Tibial artery (tissue), 4 donors: ENCODE measurements around the gene C6.
"Not testable (repeated sequence)": the region's sequence is repeated elsewhere in the genome, so short reads cannot be mapped to it uniquely, and the experiment has no call there.

Experiments used
- DNase-seq, 2 donors: peaks; one replicate each; pipeline ENCODE4 v3.0.0-alpha.2; 2019
- H3K27ac ChIP-seq, 2 donors: fragments of 200-600 bp; sonication (generic) in 1 of 2; 1 replicate in 1 of 2; 2 replicates in 1 of 2; pipeline ENCODE4 v1.5.1; 2018 to 2019; ENCODE audit warnings: mild to moderate bottlenecking in 1 of 2
- H3K27me3 ChIP-seq, 2 donors: fragments of 200-600 bp; sonication (generic) in 1 of 2; one replicate each; pipeline versions ENCODE4 v1.5.1 to v1.6.0; 2016 to 2019
- H3K36me3 ChIP-seq, 3 donors: fragments of 200-600 bp; sonication (generic) in 2 of 3; one replicate each; pipeline ENCODE4 v1.5.1; 2016 to 2019; ENCODE audit warnings: mild to moderate bottlenecking in 2 of 3
- H3K4me1 ChIP-seq, 4 donors: fragments of 200-600 bp; sonication (generic) in 2 of 4; 1 replicate in 3 of 4; 2 replicates in 1 of 4; pipeline ENCODE4 v1.5.1; 2016 to 2019
- H3K4me3 ChIP-seq, 2 donors: fragments of 200-600 bp; sonication (generic) in 1 of 2; 1 replicate in 1 of 2; 2 replicates in 1 of 2; pipeline ENCODE4 v1.5.1; 2018 to 2019; ENCODE audit warnings: mild to moderate bottlenecking in 2 of 2
- H3K9me3 ChIP-seq, 3 donors: fragments of 200-600 bp; sonication (generic) in 1 of 3; one replicate each; pipeline ENCODE4 v1.5.1; 2016 to 2019
- intact Hi-C: fragments of 100-400 bp; cut with DNase I; formaldehyde crosslinking; loops from one replicate; pipeline ENCODE4 v1.15.0; 2023; ENCODE audit warnings: low total_unique reads
- TF ChIP-seq, protein P1 (sequence below), 2 experiments: fragments of 200-600 bp in 1 of 2; fragments of 450-650 bp in 1 of 2; IDR thresholded peaks; one replicate each; pipeline ENCODE4 v1.5.1; 2017 to 2019; ENCODE audit warnings: antibody characterized with exemption in 2 of 2, mild to moderate bottlenecking in 1 of 2, moderate library complexity in 1 of 2

The C6 gene

DNA sequence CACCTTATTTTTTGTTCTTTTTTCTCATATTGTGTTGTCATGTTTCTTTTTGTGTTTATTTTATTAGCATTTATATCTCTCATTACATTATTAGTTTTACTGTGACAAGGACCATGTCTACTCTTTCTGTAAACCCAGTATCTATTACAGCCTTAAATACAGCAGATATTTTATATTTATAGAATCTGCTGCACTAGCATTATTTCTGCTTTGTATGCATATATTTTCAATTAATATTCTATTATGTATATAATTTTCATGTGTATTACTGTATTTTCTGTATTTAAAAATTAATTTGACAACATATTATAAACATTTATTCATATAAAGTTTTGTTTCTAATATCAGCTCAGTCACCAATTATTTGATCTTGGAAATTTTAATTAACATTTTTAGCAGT lies 19.5 kb upstream of the C6 start:
- Histone ChIP-seq H3K27me3 (no peaks in the 10 kb centered on the region), H3K27ac (no peak overlapping the region), H3K36me3 (no peaks in the 10 kb centered on the region), H3K4me1 (no peaks in the 10 kb centered on the region), H3K9me3 (peaks cover 0 to 15% (median 6%) of the 10 kb centered on the region in 3 donors), H3K4me3 (no peak overlapping the region)
- intact Hi-C loops, result no loop called here
- TF ChIP-seq, protein P1, sequence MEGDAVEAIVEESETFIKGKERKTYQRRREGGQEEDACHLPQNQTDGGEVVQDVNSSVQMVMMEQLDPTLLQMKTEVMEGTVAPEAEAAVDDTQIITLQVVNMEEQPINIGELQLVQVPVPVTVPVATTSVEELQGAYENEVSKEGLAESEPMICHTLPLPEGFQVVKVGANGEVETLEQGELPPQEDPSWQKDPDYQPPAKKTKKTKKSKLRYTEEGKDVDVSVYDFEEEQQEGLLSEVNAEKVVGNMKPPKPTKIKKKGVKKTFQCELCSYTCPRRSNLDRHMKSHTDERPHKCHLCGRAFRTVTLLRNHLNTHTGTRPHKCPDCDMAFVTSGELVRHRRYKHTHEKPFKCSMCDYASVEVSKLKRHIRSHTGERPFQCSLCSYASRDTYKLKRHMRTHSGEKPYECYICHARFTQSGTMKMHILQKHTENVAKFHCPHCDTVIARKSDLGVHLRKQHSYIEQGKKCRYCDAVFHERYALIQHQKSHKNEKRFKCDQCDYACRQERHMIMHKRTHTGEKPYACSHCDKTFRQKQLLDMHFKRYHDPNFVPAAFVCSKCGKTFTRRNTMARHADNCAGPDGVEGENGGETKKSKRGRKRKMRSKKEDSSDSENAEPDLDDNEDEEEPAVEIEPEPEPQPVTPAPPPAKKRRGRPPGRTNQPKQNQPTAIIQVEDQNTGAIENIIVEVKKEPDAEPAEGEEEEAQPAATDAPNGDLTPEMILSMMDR (IDR thresholded peaks at IDR 0.05), result no peak
- no peak for DNase-seq

DNA sequence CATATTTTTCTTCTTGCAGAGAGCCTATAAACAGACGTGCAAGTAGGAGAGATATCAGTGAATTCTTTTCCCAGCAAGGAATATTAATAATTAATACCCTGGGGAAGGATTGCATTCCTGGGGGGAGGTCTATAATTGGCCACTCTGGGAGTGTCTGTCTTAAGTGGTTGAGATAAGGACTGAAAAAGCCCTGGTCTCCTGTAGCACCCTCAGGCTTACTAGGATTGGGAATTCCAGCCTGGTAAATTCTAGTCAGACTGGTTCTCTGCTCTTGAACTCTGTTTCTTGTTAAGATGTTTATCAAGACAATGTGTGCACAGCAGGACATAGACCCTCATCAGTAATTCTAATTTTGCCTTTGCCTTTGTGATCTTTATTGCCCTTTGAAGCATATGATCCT lies 16.9 kb upstream of the C6 start:
- H3K27ac ChIP-seq, H3K4me3 ChIP-seq, DNase-seq, intact Hi-C loops, H3K36me3 ChIP-seq, H3K4me1 ChIP-seq, H3K27me3 ChIP-seq: not testable (repeated sequence)
- H3K9me3 ChIP-seq, result peaks cover 0 to 15% (median 11%) of the 10 kb centered on the region in 3 donors

DNA sequence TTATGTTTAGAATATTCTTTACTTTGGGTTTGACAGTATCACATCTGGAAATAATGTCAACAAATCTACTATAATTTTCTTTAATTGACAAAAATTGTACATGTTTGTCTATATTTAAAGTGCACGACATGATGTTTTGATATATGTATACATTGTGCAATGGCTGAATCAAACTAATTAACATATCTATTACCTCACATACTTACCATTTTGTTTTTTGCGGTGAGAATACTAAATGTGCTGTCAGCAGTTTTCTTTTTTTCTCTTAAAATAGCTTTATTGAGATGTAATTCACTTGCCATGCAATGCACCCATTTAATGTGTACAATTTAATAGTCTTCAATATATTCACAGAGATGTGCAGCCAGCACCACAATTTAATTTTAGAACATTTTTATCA lies 10.6 kb upstream of the C6 start:
- H3K27me3 ChIP-seq, result no peaks in the 10 kb centered on the region
- no peaks in the 10 kb centered on the region for H3K36me3 ChIP-seq
- no peak overlapping the region for H3K4me3 ChIP-seq
- TF ChIP-seq, protein P1 (IDR thresholded peaks at IDR 0.05), result no peak
- intact Hi-C loops, result no loop called here
- no peak for DNase-seq
- peaks cover 0 to 13% (median 4%) of the 10 kb centered on the region in 4 donors for H3K4me1 ChIP-seq
- peaks cover 0 to 5% (median 0%) of the 10 kb centered on the region in 3 donors for H3K9me3 ChIP-seq
- no peak overlapping the region for H3K27ac ChIP-seq

DNA sequence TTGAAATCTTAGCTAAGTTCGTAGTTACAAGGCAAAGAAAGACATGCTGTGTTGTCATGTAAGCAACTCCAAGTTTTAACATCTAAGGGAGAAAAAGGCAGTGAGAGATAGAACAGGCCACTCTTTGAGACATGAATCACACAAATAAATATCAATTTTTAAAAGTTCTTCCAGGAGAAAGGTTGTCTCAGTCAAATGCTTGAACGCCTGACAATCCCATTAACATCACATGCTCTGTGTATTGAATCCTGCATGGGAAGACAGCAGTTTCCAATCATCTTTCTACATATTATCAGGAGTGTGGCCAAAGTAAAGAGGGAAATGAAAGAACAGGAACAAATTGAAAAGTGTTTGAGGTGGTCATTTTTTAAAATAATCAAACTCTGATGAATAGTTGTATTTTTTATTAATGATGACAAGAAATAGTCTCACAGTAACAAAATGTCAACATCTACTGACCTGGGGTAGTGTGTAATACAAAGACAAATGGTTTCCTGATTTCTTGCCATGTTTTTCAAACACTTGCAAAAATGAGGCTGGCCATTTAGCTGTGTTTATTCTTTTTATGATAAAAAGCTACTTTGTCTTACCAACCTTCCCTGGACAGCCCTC lies 6.4 kb upstream of the C6 start:
- no peaks in the 10 kb centered on the region for H3K9me3 ChIP-seq
- no peaks in the 10 kb centered on the region for H3K27me3 ChIP-seq
- peaks cover 0 to 17% (median 4%) of the 10 kb centered on the region in 4 donors for H3K4me1 ChIP-seq
- no peak overlapping the region for H3K4me3 ChIP-seq
- TF ChIP-seq, protein P1 (IDR thresholded peaks at IDR 0.05), result no peak
- intact Hi-C loops, result no loop called here
- H3K27ac ChIP-seq, result peak overlapping the region; percentile 40 to 42
- DNase-seq, result no peak
- H3K36me3 ChIP-seq, result no peaks in the 10 kb centered on the region

DNA sequence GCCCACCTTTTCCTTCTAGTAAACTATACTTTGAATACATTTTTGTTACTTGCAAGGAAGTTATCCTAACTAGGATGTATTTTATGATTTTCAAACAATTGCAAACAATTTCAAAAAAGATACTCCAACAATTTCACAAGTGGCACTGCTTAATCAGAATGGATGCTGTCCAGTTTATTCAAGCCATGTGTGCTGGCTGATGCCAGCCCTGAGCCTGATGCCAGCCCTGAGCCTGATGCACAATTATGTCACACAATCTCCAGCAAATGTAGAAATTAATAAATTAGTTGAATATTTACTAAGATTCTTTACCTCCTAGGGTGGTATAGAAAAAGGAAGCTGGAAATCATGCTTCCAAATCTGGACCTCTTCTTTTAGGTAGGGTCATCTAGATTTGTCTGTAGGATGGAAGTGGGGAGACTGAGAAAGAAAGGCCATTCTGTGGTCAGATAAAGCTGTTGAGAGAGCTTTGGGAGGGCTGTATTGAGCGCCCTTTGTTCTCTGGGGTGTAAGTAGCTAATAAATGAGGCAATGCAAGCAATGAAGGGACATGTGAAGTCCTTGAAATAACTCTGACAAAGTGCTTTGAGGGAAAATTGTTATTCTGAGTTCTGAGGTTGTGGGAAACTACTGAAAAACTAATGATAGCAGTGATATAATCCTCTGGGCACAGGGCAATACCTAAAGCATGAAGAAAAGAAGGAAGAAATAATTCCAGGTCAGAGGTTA lies 5.8 kb upstream of the C6 start:
- Histone ChIP-seq H3K27me3 (no peaks in the 10 kb centered on the region), H3K4me1 (peaks cover 0 to 17% (median 4%) of the 10 kb centered on the region in 4 donors)
- intact Hi-C loops, result no loop called here

DNA sequence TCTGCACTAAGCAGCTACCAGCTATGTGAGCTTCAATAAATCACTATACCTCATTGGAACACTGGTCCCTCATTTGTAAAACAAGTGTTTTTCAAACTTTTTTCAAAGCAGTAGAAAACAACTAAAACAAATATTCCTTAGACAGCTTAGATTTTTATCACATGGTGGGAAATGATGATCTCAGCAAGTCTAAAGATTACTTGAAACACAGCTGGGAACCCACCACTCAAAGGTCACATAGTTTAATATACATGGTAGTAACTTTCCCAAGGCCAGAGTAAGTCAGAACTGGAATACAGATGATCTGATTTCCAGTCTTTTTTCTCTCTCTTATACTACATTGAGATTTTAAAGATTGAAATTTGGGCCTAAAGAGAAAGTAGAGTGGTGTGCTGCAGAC lies 850 bp upstream of the C6 start:
- Histone ChIP-seq H3K4me3 (no peak overlapping the region), H3K27me3 (no peaks in the 10 kb centered on the region), H3K9me3 (no peaks in the 10 kb centered on the region), H3K4me1 (peaks cover 0 to 6% (median under 1%) of the 10 kb centered on the region in 4 donors), H3K36me3 (no peaks in the 10 kb centered on the region), H3K27ac (no peak overlapping the region)
- TF ChIP-seq, protein P1 (IDR thresholded peaks at IDR 0.05), result no peak
- no peak for DNase-seq
- intact Hi-C loops, result no loop called here

More for the DNA sequence above, 5.8 kb upstream of the C6 start:
- peak overlapping the region; percentile 40 to 42 for H3K27ac ChIP-seq
- no peak for DNase-seq
- TF ChIP-seq, protein P1 (IDR thresholded peaks at IDR 0.05), result no peak
- H3K9me3 ChIP-seq, result no peaks in the 10 kb centered on the region
- no peak overlapping the region for H3K4me3 ChIP-seq
- H3K36me3 ChIP-seq, result no peaks in the 10 kb centered on the region
